Upper lobe of left lung (tissue), 4 donors: Measurements from ENCODE around the gene ANXA10.

Source experiments
- CTCF ChIP-seq, 6 experiments: fragments of 450-650 bp in 4 of 6; fragments of 200-600 bp in 2 of 6; sonication (generic) in 2 of 6; IDR thresholded peaks; one replicate each; pipeline ENCODE4 v1.5.1; 2016 to 2019; ENCODE audit warnings: antibody characterized with exemption in 6 of 6
- POLR2A ChIP-seq, 4 donors: fragments of 450-650 bp; IDR thresholded peaks; one replicate each; pipeline ENCODE4 v1.5.1; 2016 to 2017; ENCODE audit warnings: antibody characterized with exemption in 4 of 4, mild to moderate bottlenecking in 2 of 4

- TF ChIP-seq CTCF (IDR thresholded peaks at IDR 0.05) = no peak
- no peak for TF ChIP-seq POLR2A (IDR thresholded peaks at IDR 0.05)
Measured at GRCh38 chr4:168071304-168071703, 21.0 kb upstream of the ANXA10 start.
